GM12878 (cell line): ENCODE results near the gene PDIA5. TPM values are rescaled to one million over a fixed set of nuclear protein-coding genes. Genes with fewer than 3 reads are reported as not detected.

Source experiments
- ATAC-seq: fragments of 200-7000 bp; cut with Tn5 transposase; 3 replicates; pipeline ENCODE4 v1.9.1; 2020; ENCODE audit warnings: mild to moderate bottlenecking, moderate library complexity
- BruUV-seq: library from RNA; stranded (reverse); fragments of 400-500 nt; replicated peaks from 2 replicates; lab custom pipeline; 2021; lab: Mats Ljungman, UMichigan
- CTCF ChIA-PET: fragments of 300-600 bp; sonication (Branson Sonifier 250); formaldehyde crosslinking; extraction: SDS; loops from one replicate; lab custom pipeline; 2021; ENCODE audit warnings: inconsistent platforms; lab: Yijun Ruan, JAX
- POLR2A ChIA-PET: fragments of 350-600 bp; formaldehyde crosslinking; extraction: SDS; loops from one replicate; lab custom pipeline; 2021; ENCODE audit warnings: inconsistent platforms; lab: Charles Lee
- RAD21 ChIA-PET: fragments of 300-600 bp; sonication (Branson Sonifier 250); formaldehyde crosslinking; loops from one replicate; lab custom pipeline; 2023; ENCODE audit warnings: antibody characterized with exemption; ENCODE audit not compliant: unreplicated experiment; lab: Charles Lee
- SMC1A ChIA-PET: fragments of 300-600 bp; sonication (Branson Sonifier 250); formaldehyde crosslinking; loops from one replicate; lab custom pipeline; 2023; ENCODE audit not compliant: unreplicated experiment, uncharacterized antibody; lab: Charles Lee
- DNase-seq: peaks from one replicate; pipeline ENCODE4 v3.0.0-alpha.2; 2011; ENCODE audit warnings: low read depth, low spot score
- FAIRE-seq: peaks from 3 replicates; lab custom pipeline; 2011; peaks lifted over from hg19 to GRCh38; lab: Jason Lieb, UNC
- H2AFZ ChIP-seq: 2 replicates; pipeline ENCODE4 v1.6.0; 2011; ENCODE audit warnings: low read depth, low read length, control low read depth; ENCODE audit not compliant: control insufficient read depth
- H3K27ac ChIP-seq: 2 replicates; pipeline ENCODE4 v1.5.1; 2011; ENCODE audit warnings: control low read depth; ENCODE audit not compliant: control insufficient read depth, insufficient read depth
- H3K27me3 ChIP-seq, 2 experiments: replicated peaks in 1 of 2; 2 replicates each; pipeline versions ENCODE4 v1.6.0 to v1.6.1; 2011; ENCODE audit warnings: low read length in 1 of 2; ENCODE audit not compliant: control insufficient read depth in 2 of 2, insufficient read depth in 2 of 2
- H3K36me3 ChIP-seq, 2 experiments: 2 replicates each; pipeline ENCODE4 v1.5.1; 2011; ENCODE audit warnings: low read length in 1 of 2; ENCODE audit not compliant: control insufficient read depth in 2 of 2, insufficient read depth in 2 of 2
- H3K4me1 ChIP-seq: 2 replicates; pipeline ENCODE4 v1.6.1; 2011; ENCODE audit warnings: mild to moderate bottlenecking, low read length, moderate library complexity, mixed read lengths; ENCODE audit not compliant: control insufficient read depth, insufficient read depth
- H3K4me2 ChIP-seq: 2 replicates; pipeline ENCODE4 v1.6.0; 2011; ENCODE audit warnings: control low read depth; ENCODE audit not compliant: control insufficient read depth, insufficient read depth
- H3K4me3 ChIP-seq: fragments of 200-600 bp; sonication (generic); 2 replicates; pipeline ENCODE4 v1.5.1; 2016
- H3K79me2 ChIP-seq: 2 replicates; pipeline ENCODE4 v1.6.0; 2011; ENCODE audit warnings: low read length; ENCODE audit not compliant: control insufficient read depth, insufficient read depth
- H3K9ac ChIP-seq: 2 replicates; pipeline ENCODE4 v1.8.0; 2011; ENCODE audit warnings: low read length, control low read depth, mixed read lengths; ENCODE audit not compliant: control insufficient read depth, insufficient read depth
- H3K9me3 ChIP-seq: replicated peaks from 3 replicates; pipeline ENCODE4 v1.5.1; 2011; ENCODE audit warnings: mild to moderate bottlenecking, low read length; ENCODE audit not compliant: control insufficient read depth, insufficient read depth
- H4K20me1 ChIP-seq: 2 replicates; pipeline ENCODE4 v1.6.0; 2011; ENCODE audit not compliant: control insufficient read depth, insufficient read depth
- BACH1 ChIP-seq: fragments of 450-650 bp; IDR thresholded peaks from 2 replicates; pipeline ENCODE4 v1.6.1; 2017; ENCODE audit warnings: mild to moderate bottlenecking, borderline replicate concordance
- BHLHE40 ChIP-seq, 2 experiments: fragments of 450-650 bp in 1 of 2; IDR thresholded peaks; 2 replicates each; pipeline ENCODE4 v1.6.1; 2011 to 2017; ENCODE audit warnings: low read depth in 2 of 2, borderline replicate concordance in 1 of 2, improper control_type of control experiment in 1 of 2, low read length in 1 of 2, mild to moderate bottlenecking in 1 of 2
- CEBPB ChIP-seq, 2 experiments: fragments of 150-350 bp in 1 of 2; IDR thresholded peaks; 2 replicates each; pipeline ENCODE4 v1.6.1; 2012 to 2014; ENCODE audit warnings: low read depth in 2 of 2, low read length in 2 of 2, borderline replicate concordance in 1 of 2, inconsistent platforms in 1 of 2
- CEBPZ ChIP-seq: fragments of 150-350 bp; IDR thresholded peaks from 2 replicates; pipeline ENCODE4 v1.6.1; 2016; ENCODE audit warnings: low read depth, low read length
- CHD1 ChIP-seq: IDR thresholded peaks from 2 replicates; pipeline ENCODE4 v1.6.1; 2012; ENCODE audit warnings: low read depth, low read length, improper control_type of control experiment
- E2F4 ChIP-seq: IDR thresholded peaks from 2 replicates; pipeline ENCODE4 v1.6.1; 2012; ENCODE audit warnings: low read depth, low read length, improper control_type of control experiment
- E4F1 ChIP-seq: fragments of 450-650 bp; IDR thresholded peaks from 2 replicates; pipeline ENCODE4 v1.6.1; 2018; ENCODE audit warnings: borderline replicate concordance, mild to moderate bottlenecking; ENCODE audit not compliant: partially characterized antibody
- FOS ChIP-seq: IDR thresholded peaks from 3 replicates; pipeline ENCODE4 v1.6.1; 2011; ENCODE audit warnings: borderline replicate concordance; ENCODE audit not compliant: insufficient read length; ENCODE audit errors: extremely low read depth
- IKZF1 ChIP-seq: fragments of 450-650 bp; conservative IDR thresholded peaks from 2 replicates; pipeline ENCODE4 v1.6.1; 2017; ENCODE audit warnings: antibody characterized with exemption, mild to moderate bottlenecking
- JUNB ChIP-seq: IDR thresholded peaks from 2 replicates; pipeline ENCODE4 v1.6.1; 2016; ENCODE audit warnings: antibody characterized with exemption, mild to moderate bottlenecking
- PAX8 ChIP-seq: fragments of 450-650 bp; IDR thresholded peaks from 2 replicates; pipeline ENCODE4 v1.6.1; 2017; ENCODE audit warnings: mild to moderate bottlenecking, moderate library complexity
- RCOR1 ChIP-seq: conservative IDR thresholded peaks from 2 replicates; pipeline ENCODE4 v1.6.1; 2012; ENCODE audit warnings: low read depth, low read length, improper control_type of control experiment
- SPI1 ChIP-seq: IDR thresholded peaks from 2 replicates; pipeline ENCODE4 v1.6.1; 2011; ENCODE audit warnings: low read depth, mild to moderate bottlenecking, low read length, moderate library complexity, borderline replicate concordance; ENCODE audit not compliant: insufficient read depth
- SRF ChIP-seq, 2 experiments: IDR thresholded peaks; 2 replicates each; pipeline ENCODE4 v1.6.1; 2011; ENCODE audit warnings: low read depth in 2 of 2, low read length in 2 of 2, mild to moderate bottlenecking in 1 of 2, moderate library complexity in 1 of 2
- TARDBP ChIP-seq: IDR thresholded peaks from 2 replicates; pipeline ENCODE4 v1.6.1; 2016; ENCODE audit warnings: borderline replicate concordance
- ZBED1 ChIP-seq: IDR thresholded peaks from 2 replicates; pipeline ENCODE4 v1.6.1; 2016; ENCODE audit warnings: borderline replicate concordance
- ZNF217 ChIP-seq: fragments of 450-650 bp; IDR thresholded peaks from 2 replicates; pipeline ENCODE4 v1.6.1; 2017; ENCODE audit warnings: antibody characterized with exemption, mild to moderate bottlenecking
- WGBS: methylation state at CpG from one replicate; pipeline ENCODE4 v1.1.6; 2016; ENCODE audit warnings: low lambda C conversion rate; ENCODE audit not compliant: insufficient replicate concordance, insufficient coverage; ENCODE audit errors: missing lambda C conversion rate; 5-methylcytosine and 5-hydroxymethylcytosine counted together
- in situ Hi-C: fragments of 300-500 bp; cut with MboI; formaldehyde crosslinking; loops from 9 replicates; pipeline ENCODE4 v1.14.3; 2018; ENCODE audit warnings: mixed read lengths
- intact Hi-C: fragments of 100-400 bp; cut with micrococcal nuclease; formaldehyde crosslinking; loops from one replicate; pipeline ENCODE4 v1.14.2; 2022; ENCODE audit not compliant: unreplicated experiment
- polyA plus RNA-seq, 11 experiments: library from polyadenylated mRNA; depleted of rRNA in 4 of 11; unstranded in 6 of 11; stranded (reverse) in 5 of 11; fragments of >200 nt; fragmentation: Nextera tagmentation in 4 of 11; fragmentation: Illumina TruSeq in 1 of 11; extraction: Ambion mirVana in 4 of 11; extraction: Trizol in 1 of 11; gene quantifications; 1 replicate in 1 of 11; 2 replicates in 10 of 11; pipeline versions ENCODE4 v1.2.1 to v1.2.3, GENCODE V29; 2011 to 2016; ENCODE audit warnings: inconsistent platforms in 2 of 11, missing spikeins in 2 of 11, low read depth in 1 of 11
- total RNA-seq, 4 experiments: library from RNA; depleted of rRNA in 3 of 4; stranded (reverse); fragments of >200 nt in 3 of 4; fragmentation: Illumina TruSeq in 1 of 4; extraction: Trizol in 1 of 4; gene quantifications; 2 replicates each; pipeline versions ENCODE4 v1.2.1 to v1.2.3, GENCODE V29; 2013 to 2021

Gene PDIA5
- total and polyA plus RNA-seq, 10 of the 15 experiments (the other 5 are each of a cell fraction or from before 2014, with no cell fraction given): 4.1 to 24.8 (median 19.2) TPM

- TF ChIP-seq ZBED1: no peak
- TF ChIP-seq E2F4: no peak
Measured at GRCh38 chr3:123124971-123125370, 58.1 kb downstream of the PDIA5 start (continued).

- ChIA-PET SMC1A (no interaction called here), CTCF (no interaction called here), POLR2A (no interaction called here), RAD21 (no interaction called here)
- FAIRE-seq (no peak), ATAC-seq (no peak), DNase-seq (no peak)
- Histone ChIP-seq H3K4me1 (no peaks in the 10 kb centered on the region; the same call in 1 of the 2 replicates), H3K27ac (no peak overlapping the region), H2AFZ (no peak overlapping the region), H4K20me1 (no peaks in the 10 kb centered on the region), H3K36me3 (peaks cover 19 to 23% of the 10 kb centered on the region in 2 experiments; a peak in 3 of 4 replicates), H3K4me2 (no peak overlapping the region), H3K27me3 (no peaks in the 10 kb centered on the region), H3K4me3 (no peak overlapping the region), H3K9me3 (no peaks in the 10 kb centered on the region), H3K9ac (no peak overlapping the region), H3K79me2 (no peaks in the 10 kb centered on the region)
- TF ChIP-seq TARDBP: no peak
- no peak for TF ChIP-seq ZNF217
- TF ChIP-seq CEBPB (IDR thresholded peaks at IDR 0.05; ENCODE audit: borderline replicate concordance in 1 of 2, low read depth in 2 of 2, low read length in 2 of 2): no peak
- TF ChIP-seq RCOR1: no peak
- TF ChIP-seq IKZF1: no peak
- no peak for TF ChIP-seq SPI1
- TF ChIP-seq BHLHE40 (IDR thresholded peaks at IDR 0.05; ENCODE audit: borderline replicate concordance in 1 of 2, low read depth in 2 of 2, low read length in 1 of 2): no peak
- no peak for TF ChIP-seq SRF (IDR thresholded peaks at IDR 0.05; ENCODE audit: low read depth in 2 of 2, low read length in 2 of 2)
- no peak for TF ChIP-seq BACH1
- no peak for TF ChIP-seq PAX8
- TF ChIP-seq JUNB: no peak
- TF ChIP-seq FOS: no peak
- no peak for TF ChIP-seq CEBPZ
- TF ChIP-seq E4F1: no peak
- TF ChIP-seq CHD1: no peak
- intact Hi-C loops: no loop called here
- BruUV-seq: no TSS peak
- in situ Hi-C loops: no loop called here
- 76% methylated on average over 5 of the region's 7 CpGs for WGBS
Measured at GRCh38 chr3:123126031-123126430, 59.2 kb downstream of the PDIA5 start.
